ENCODE results near the gene PNP.

Gene PNP

DNA sequence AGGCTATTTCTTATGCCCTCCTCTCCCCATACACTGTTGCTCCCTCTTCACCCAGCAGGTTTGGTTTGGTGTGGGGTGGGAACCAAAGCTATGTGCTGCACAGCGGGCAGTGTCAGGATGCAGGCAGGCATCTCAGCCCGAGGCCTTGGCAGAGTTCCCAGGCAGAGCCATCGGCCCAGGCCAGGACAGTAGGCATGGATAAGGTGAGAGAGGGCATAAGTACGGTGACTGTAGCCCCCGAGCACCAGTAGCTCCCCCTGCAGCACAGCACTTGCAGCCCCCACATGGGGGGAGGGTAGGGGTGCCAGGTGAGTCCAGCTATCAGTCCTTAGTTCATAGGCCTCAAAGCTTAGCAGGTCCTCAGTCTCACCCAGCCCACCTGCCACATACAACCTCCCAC lies 40.4 kb upstream of the PNP start:
- DNase-seq (ENCODE audit: extremely low read depth, low read depth), result no peak
- TF ChIP-seq, protein P1, sequence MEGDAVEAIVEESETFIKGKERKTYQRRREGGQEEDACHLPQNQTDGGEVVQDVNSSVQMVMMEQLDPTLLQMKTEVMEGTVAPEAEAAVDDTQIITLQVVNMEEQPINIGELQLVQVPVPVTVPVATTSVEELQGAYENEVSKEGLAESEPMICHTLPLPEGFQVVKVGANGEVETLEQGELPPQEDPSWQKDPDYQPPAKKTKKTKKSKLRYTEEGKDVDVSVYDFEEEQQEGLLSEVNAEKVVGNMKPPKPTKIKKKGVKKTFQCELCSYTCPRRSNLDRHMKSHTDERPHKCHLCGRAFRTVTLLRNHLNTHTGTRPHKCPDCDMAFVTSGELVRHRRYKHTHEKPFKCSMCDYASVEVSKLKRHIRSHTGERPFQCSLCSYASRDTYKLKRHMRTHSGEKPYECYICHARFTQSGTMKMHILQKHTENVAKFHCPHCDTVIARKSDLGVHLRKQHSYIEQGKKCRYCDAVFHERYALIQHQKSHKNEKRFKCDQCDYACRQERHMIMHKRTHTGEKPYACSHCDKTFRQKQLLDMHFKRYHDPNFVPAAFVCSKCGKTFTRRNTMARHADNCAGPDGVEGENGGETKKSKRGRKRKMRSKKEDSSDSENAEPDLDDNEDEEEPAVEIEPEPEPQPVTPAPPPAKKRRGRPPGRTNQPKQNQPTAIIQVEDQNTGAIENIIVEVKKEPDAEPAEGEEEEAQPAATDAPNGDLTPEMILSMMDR (IDR thresholded peaks at IDR 0.05; ENCODE audit: low read depth, low read length), result no peak

DNA sequence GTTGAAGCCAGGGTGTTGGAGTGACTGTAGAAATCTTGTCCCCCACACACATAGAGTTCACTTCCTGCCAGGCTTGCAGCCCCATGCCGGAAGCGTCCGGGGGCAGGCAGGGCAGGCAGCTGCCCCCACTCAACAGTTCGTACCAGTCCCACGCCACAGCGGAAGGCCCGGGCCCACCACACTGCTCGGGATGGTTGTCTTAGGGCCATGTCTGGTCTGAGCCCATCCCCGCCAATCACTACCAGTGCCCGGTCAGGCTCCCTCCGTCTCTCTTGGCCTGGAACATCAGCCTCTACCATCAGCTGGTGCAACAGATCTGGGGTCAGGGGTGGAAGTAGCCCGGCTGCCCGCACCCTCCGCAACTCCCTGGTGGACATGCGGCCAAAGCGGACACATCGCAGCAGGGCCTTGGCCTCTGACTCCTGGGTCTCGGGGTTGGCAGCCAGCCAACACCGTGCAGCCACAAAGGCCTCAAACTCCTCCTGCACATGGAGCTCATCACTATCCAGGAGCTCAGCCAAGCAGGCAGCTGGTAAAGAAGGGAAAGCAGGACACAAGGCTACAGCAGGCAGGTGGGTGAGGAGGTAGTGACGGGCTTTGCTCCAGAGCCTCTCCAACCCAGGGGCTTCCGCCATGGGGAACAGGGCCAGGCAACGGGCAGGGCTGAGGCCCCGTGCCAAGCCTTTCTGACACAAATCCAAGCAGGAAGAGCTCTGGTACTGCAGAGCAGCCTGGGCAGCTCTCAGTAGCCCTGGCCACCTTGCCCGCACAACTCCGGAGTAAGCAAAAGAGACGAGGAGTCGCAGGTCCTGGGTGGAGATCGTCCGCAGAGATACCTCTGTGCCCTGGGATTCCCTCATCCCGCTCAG lies 39.2 kb upstream of the PNP start:
- no peak for DNase-seq (ENCODE audit: extremely low read depth, low read depth)
- TF ChIP-seq, protein P1 (IDR thresholded peaks at IDR 0.05; ENCODE audit: low read depth, low read length), result no peak

DNA sequence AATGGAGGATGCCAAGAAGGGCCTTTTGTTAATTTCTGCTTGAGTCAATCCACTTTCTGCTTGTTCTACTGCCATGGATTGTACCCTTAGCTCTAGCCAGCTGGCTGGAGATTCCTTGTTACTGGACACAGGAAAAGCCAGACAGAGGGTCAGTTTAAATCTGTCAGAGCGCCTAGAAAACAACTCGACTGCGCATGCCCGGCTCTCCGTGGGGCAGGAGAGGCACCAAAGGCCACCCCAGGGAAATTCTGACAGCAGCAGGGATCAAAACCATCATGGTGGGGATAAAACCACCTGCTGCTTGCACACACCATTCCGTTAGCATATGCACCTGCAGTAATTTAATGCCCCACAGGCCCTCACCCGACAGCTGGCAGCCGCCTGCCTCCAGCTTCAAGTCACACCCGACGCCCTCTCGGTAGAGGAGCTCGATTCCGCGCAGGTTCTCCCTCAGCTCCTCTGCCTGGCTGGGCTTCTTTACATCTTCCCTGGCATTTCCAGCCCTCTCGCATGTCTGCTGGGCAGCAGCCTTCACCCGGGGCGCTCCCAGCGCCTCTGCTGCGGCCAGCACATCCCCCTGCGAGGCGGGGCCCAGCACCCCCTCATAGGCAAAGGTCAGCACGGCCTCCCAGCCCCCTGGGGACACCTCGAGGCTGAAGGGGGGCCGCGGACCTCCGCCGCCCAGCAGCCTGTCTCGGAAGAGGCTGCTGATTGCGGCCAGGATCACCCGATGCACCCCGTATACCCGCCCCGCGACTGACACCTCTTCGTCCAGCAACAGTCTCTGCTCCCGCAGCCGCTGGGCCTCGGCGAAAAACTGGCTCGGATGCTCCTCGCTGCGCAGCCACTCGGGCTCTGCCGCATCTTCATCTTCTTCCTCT lies 34.3 kb upstream of the PNP start:
- TF ChIP-seq, protein P1 (IDR thresholded peaks at IDR 0.05; ENCODE audit: low read depth, low read length), result no peak
- no peak for DNase-seq (ENCODE audit: extremely low read depth, low read depth)

DNA sequence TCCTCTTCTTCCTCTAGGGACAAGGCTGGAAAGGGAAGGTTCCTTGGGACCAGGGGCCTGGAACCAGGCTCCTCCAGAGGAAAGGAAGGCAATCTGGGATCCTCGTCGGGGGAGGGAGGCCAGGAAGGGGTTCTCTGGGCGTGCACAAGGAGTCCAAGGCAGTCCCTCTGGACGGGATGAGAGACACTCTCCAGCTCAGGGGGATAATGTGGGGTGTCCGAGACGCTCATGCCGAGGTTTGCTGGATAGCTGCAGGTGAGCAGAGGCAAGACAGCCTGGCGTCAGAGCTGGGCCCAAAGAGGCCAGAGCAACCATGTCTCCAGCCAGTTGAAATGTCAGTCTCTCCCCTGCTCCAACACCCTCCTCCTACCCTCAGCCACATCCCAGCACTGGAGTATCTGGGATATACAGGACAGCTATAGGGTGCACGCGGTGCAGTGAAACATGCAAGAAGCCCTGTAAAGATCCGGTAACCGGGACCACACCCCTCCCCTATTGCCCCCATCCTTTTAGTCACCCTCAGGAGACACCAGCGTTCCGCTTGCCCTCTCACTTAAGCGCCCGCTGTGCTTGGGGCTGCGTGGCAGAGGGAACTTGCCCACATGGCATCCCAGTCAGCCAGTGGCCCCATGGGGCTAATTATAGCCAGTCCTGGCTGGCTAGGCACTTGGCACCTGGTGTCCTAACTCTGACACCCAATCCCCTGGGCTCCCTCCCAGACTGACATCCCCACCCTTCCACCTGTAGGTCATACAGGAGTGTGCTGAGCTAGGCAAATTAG lies 33.4 kb upstream of the PNP start, which contains the start of gene KLHL33:
TSS of gene KLHL33 (minus strand) at position 585 of the 781 bp plus-strand sequence. CDS start at position 230, 355 bp downstream.
- no peak for DNase-seq (ENCODE audit: extremely low read depth, low read depth)
- TF ChIP-seq, protein P1 (IDR thresholded peaks at IDR 0.05; ENCODE audit: low read depth, low read length), result no peak

DNA sequence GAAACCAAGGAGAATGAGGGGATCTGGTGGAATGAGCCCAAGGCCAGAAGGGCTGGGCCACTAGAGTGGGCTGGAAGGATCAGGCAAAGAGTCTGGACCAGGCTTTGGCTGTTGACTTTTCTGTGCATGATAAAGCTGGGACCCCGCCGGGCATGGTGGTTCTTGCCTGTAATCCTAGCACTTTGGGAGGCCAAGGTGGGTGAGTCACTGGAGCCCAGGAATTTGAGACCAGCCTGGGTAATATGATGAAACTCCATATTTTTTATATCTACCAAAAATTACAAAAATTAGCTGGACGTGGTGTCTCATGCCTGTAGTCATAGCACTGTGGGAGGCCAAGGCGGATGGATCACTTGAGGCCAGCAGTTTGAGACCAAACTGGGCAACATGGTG lies 32.8 kb upstream of the PNP start:
- DNase-seq (ENCODE audit: extremely low read depth, low read depth), result no peak
- TF ChIP-seq, protein P1 (IDR thresholded peaks at IDR 0.05; ENCODE audit: low read depth, low read length), result no peak

DNA sequence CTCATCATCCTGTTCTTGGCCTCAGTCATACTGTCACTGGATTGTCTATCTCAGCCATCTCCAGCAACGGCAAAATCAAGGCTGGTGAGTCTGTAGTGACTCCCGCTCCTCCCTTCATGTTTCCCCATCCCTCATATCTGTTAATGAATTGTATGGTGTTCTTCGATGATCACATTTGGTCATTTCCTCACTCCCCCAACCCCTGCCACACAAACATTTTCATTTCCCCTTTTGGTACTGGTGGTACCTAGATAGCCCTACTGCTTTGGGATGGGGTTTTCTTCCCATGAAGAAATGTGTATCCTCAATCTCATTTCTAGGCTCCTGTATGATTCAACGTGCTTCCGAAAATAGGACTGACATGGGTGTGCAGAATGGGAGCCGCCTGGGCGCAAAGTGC lies 30.5 kb upstream of the PNP start:
- DNase-seq (ENCODE audit: extremely low read depth, low read depth), result no peak
- TF ChIP-seq, protein P1 (IDR thresholded peaks at IDR 0.05; ENCODE audit: low read depth, low read length), result no peak
